HT-29 (cell line): Measurements from ENCODE around the gene TOP1. TPM values are rescaled to one million over a fixed set of nuclear protein-coding genes. Genes with fewer than 3 reads are reported as not detected.

Experiments
- DNase-seq: peaks from one replicate; pipeline ENCODE4 v3.0.0-alpha.2; 2015; ENCODE audit warnings: low spot score
- total RNA-seq: library from RNA; depleted of rRNA; stranded (reverse); fragments of >200 nt; shearing (Covaris generic); gene quantifications from 2 replicates; pipeline ENCODE4 v1.2.3, GENCODE V29; 2014

Gene TOP1
- total RNA-seq, 1 experiment from 2014 or later: 14.9 TPM

- no peak for DNase-seq
Observed at GRCh38 chr20:41057999-41058673, 29.5 kb downstream of the TOP1 start.

GRCh38 chr20:41058674-41059635 lies 30.3 kb downstream of the TOP1 start:
- no peak for DNase-seq

GRCh38 chr20:41061155-41061554 lies 32.5 kb downstream of the TOP1 start:
- DNase-seq: no peak

GRCh38 chr20:41063442-41063841 lies 34.8 kb downstream of the TOP1 start:
- DNase-seq: no peak

- DNase-seq: no peak
Observed at GRCh38 chr20:41064377-41064776, 35.8 kb downstream of the TOP1 start.

- DNase-seq: no peak
Observed at GRCh38 chr20:41065716-41066115, 37.1 kb downstream of the TOP1 start.

- no peak for DNase-seq
Observed at GRCh38 chr20:41068806-41069205, 40.2 kb downstream of the TOP1 start.

GRCh38 chr20:41072190-41072863 lies 43.7 kb downstream of the TOP1 start:
- no peak for DNase-seq

GRCh38 chr20:41072915-41073314 lies 44.3 kb downstream of the TOP1 start:
- DNase-seq: no peak

GRCh38 chr20:41074441-41074840 lies 45.8 kb downstream of the TOP1 start:
- DNase-seq: no peak

GRCh38 chr20:41076776-41077175 lies 48.2 kb downstream of the TOP1 start:
- DNase-seq: no peak

- DNase-seq: peak; percentile 84
Observed at GRCh38 chr20:41078329-41078728, 49.7 kb downstream of the TOP1 start.

GRCh38 chr20:41079066-41079465 lies 50.4 kb downstream of the TOP1 start:
- no peak for DNase-seq

GRCh38 chr20:41080866-41081265 lies 52.2 kb downstream of the TOP1 start:
- no peak for DNase-seq

- DNase-seq: no peak
Observed at GRCh38 chr20:41081276-41081814, 52.7 kb downstream of the TOP1 start.

- DNase-seq: no peak
Observed at GRCh38 chr20:41082306-41082705, 53.7 kb downstream of the TOP1 start.

GRCh38 chr20:41085606-41086005 lies 57.0 kb downstream of the TOP1 start:
- DNase-seq: no peak

- DNase-seq: peak; percentile 91
Observed at GRCh38 chr20:41086402-41087324, 58.0 kb downstream of the TOP1 start.

GRCh38 chr20:41087325-41087685 lies 58.7 kb downstream of the TOP1 start:
- no peak for DNase-seq

GRCh38 chr20:41087777-41088176 lies 59.2 kb downstream of the TOP1 start:
- no peak for DNase-seq

GRCh38 chr20:41089555-41089954 lies 60.9 kb downstream of the TOP1 start:
- DNase-seq: no peak
